Measurements from ENCODE around the gene SPEG.

DNA sequence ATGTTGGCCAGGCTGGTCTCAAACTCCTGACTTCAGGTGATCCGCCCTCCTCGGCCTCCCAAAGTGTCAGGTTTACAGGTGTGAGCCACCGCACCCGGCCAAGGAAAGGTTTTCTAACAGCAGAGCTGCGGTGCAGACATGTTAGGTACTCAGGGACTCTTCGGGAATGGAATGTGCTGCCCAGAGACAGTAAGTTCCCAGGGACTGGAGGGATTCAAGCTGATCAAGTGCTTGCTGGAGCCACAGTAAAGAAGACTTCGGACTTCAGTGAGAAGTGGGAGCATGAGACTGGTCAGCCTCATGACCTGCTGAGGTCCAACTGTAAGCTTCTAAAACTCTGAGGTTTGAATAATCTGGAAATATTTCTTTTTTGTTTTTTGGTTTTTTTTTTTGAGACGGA lies 24.3 kb upstream of the SPEG start:
- TF ChIP-seq, protein P1, sequence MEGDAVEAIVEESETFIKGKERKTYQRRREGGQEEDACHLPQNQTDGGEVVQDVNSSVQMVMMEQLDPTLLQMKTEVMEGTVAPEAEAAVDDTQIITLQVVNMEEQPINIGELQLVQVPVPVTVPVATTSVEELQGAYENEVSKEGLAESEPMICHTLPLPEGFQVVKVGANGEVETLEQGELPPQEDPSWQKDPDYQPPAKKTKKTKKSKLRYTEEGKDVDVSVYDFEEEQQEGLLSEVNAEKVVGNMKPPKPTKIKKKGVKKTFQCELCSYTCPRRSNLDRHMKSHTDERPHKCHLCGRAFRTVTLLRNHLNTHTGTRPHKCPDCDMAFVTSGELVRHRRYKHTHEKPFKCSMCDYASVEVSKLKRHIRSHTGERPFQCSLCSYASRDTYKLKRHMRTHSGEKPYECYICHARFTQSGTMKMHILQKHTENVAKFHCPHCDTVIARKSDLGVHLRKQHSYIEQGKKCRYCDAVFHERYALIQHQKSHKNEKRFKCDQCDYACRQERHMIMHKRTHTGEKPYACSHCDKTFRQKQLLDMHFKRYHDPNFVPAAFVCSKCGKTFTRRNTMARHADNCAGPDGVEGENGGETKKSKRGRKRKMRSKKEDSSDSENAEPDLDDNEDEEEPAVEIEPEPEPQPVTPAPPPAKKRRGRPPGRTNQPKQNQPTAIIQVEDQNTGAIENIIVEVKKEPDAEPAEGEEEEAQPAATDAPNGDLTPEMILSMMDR (IDR thresholded peaks at IDR 0.05): no peak
- peak; percentile 27 for TF ChIP-seq POLR2AphosphoS5 (IDR thresholded peaks at IDR 0.05)

All from prostate gland (tissue), 2 donors.